ENCODE measurements around the gene MCM10. TPM values are rescaled to one million over a fixed set of nuclear protein-coding genes. Genes with fewer than 3 reads are reported as not detected.

MCM10 gene
- total RNA-seq, 1 experiment from 2014 or later: 24.5 TPM

DNA sequence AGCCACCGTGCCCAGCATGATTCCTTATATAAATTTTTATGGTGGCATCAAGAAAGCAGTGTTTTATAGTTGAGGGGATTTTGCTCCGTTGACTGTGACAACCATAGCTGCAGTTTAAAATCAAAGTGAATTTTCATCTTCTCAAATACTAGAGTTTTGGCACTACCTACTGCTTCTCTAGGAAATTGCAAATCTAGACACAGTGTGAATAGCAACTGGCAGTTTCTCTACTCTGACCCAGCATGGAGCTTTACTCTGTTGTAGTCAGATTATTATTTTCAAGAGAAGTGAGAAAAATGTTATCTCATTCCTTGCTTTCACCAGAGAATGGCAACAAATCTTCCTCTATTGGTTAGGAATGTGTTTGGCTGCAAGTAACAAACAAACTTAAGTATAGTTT lies 22.9 kb downstream of the MCM10 start:
- CTCF ChIA-PET: no interaction called here
- POLR2A ChIA-PET (ENCODE audit: unreplicated experiment): no interaction called here

GRCh38 chr10:13184730-13185514 lies 23.6 kb downstream of the MCM10 start:
- Histone ChIP-seq H3K4me2 (no peak overlapping the region), H3K27ac (no peak overlapping the region), H3F3A (ENCODE audit: insufficient read depth, low read depth) (no peaks in the 10 kb centered on the region), H3K4me3 (no peak overlapping the region), H3K27me3 (ENCODE audit: insufficient read depth, low read depth) (no peaks in the 10 kb centered on the region), H3K9me2 (ENCODE audit: insufficient read depth) (no peaks in the 10 kb centered on the region), H3K9me3 (ENCODE audit: insufficient read depth, low read depth) (no peaks in the 10 kb centered on the region), H2AFZ (no peak overlapping the region), H3K4me1 (replicated peaks; ENCODE audit: insufficient read depth) (no peaks in the 10 kb centered on the region), H3K79me2 (ENCODE audit: low read depth) (no peaks in the 10 kb centered on the region), H4K20me1 (ENCODE audit: insufficient read depth) (no peaks in the 10 kb centered on the region), H3K36me3 (ENCODE audit: low read depth) (no peaks in the 10 kb centered on the region)
- no TSS peak for BruUV-seq (replicated peaks)
- intact Hi-C loops (cut with micrococcal nuclease; ENCODE audit: unreplicated experiment): no loop called here
- ChIA-PET POLR2A (ENCODE audit: unreplicated experiment) (no interaction called here), CTCF (no interaction called here)
- TF ChIP-seq, protein P1, sequence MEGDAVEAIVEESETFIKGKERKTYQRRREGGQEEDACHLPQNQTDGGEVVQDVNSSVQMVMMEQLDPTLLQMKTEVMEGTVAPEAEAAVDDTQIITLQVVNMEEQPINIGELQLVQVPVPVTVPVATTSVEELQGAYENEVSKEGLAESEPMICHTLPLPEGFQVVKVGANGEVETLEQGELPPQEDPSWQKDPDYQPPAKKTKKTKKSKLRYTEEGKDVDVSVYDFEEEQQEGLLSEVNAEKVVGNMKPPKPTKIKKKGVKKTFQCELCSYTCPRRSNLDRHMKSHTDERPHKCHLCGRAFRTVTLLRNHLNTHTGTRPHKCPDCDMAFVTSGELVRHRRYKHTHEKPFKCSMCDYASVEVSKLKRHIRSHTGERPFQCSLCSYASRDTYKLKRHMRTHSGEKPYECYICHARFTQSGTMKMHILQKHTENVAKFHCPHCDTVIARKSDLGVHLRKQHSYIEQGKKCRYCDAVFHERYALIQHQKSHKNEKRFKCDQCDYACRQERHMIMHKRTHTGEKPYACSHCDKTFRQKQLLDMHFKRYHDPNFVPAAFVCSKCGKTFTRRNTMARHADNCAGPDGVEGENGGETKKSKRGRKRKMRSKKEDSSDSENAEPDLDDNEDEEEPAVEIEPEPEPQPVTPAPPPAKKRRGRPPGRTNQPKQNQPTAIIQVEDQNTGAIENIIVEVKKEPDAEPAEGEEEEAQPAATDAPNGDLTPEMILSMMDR (conservative IDR thresholded peaks at IDR 0.05): no peak
- no peak for TF ChIP-seq EZH2 (IDR thresholded peaks at IDR 0.05; ENCODE audit: low read depth)
- DNase-seq: no peak

More for the DNA sequence above, 22.9 kb downstream of the MCM10 start:
- Histone ChIP-seq H3F3A (ENCODE audit: insufficient read depth, low read depth) (no peaks in the 10 kb centered on the region), H3K9me3 (ENCODE audit: insufficient read depth, low read depth) (no peaks in the 10 kb centered on the region), H3K4me2 (no peak overlapping the region), H3K36me3 (ENCODE audit: low read depth) (no peaks in the 10 kb centered on the region), H3K4me3 (no peak overlapping the region), H3K27ac (no peak overlapping the region), H3K79me2 (ENCODE audit: low read depth) (no peaks in the 10 kb centered on the region), H2AFZ (no peak overlapping the region), H3K9me2 (ENCODE audit: insufficient read depth) (no peaks in the 10 kb centered on the region), H3K4me1 (replicated peaks; ENCODE audit: insufficient read depth) (no peaks in the 10 kb centered on the region), H3K27me3 (ENCODE audit: insufficient read depth, low read depth) (no peaks in the 10 kb centered on the region), H4K20me1 (ENCODE audit: insufficient read depth) (no peaks in the 10 kb centered on the region)
- no peak for TF ChIP-seq EZH2 (IDR thresholded peaks at IDR 0.05; ENCODE audit: low read depth)
- TF ChIP-seq, protein P1 (conservative IDR thresholded peaks at IDR 0.05): no peak
- no peak for DNase-seq
- intact Hi-C loops (cut with micrococcal nuclease; ENCODE audit: unreplicated experiment): no loop called here
- no TSS peak for BruUV-seq (replicated peaks)

DNA sequence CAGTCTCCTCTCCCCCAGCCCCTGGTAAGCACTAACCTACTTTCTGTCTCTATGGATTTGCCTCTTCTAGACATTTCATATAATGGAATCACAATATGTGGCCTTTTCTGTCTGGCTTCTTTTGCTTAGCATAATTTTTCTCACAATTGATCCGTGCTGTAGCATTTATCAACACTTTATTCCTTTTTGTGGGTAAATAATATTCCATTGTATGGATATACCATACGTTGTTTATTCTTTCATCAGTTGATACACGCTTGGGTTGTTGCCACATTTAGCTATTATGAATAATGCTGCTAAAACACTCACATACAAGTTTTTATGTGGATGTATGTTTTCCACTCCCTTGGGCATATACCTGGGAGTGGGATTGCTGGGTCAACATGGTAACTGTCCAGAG lies 25.8 kb downstream of the MCM10 start:
- no TSS peak for BruUV-seq (replicated peaks)

More for the DNA sequence above, 25.8 kb downstream of the MCM10 start:
- Histone ChIP-seq H3K9me3 (ENCODE audit: insufficient read depth, low read depth) (no peaks in the 10 kb centered on the region), H3K9me2 (ENCODE audit: insufficient read depth) (no peaks in the 10 kb centered on the region), H3K79me2 (ENCODE audit: low read depth) (no peaks in the 10 kb centered on the region), H3K36me3 (ENCODE audit: low read depth) (no peaks in the 10 kb centered on the region), H3K4me2 (no peak overlapping the region), H4K20me1 (ENCODE audit: insufficient read depth) (no peaks in the 10 kb centered on the region), H3F3A (ENCODE audit: insufficient read depth, low read depth) (no peaks in the 10 kb centered on the region), H3K4me3 (no peak overlapping the region), H3K4me1 (replicated peaks; ENCODE audit: insufficient read depth) (no peaks in the 10 kb centered on the region), H2AFZ (no peak overlapping the region), H3K27me3 (ENCODE audit: insufficient read depth, low read depth) (no peaks in the 10 kb centered on the region), H3K27ac (no peak overlapping the region)
- TF ChIP-seq, protein P1 (conservative IDR thresholded peaks at IDR 0.05): no peak
- no peak for TF ChIP-seq EZH2 (IDR thresholded peaks at IDR 0.05; ENCODE audit: low read depth)
- intact Hi-C loops (cut with micrococcal nuclease; ENCODE audit: unreplicated experiment): no loop called here
- no peak for DNase-seq
- ChIA-PET CTCF (no interaction called here), POLR2A (ENCODE audit: unreplicated experiment) (no interaction called here)
